Measurements from ENCODE around the gene UBN2. TPM values are rescaled to one million over a fixed set of nuclear protein-coding genes. Genes with fewer than 3 reads are reported as not detected.

Gene UBN2
- total RNA-seq, 2 experiments from 2014 or later, result 7.0 to 7.6 TPM

GRCh38 chr7:139354729-139355128, 123.7 kb downstream of the UBN2 start:
- no peaks in the 10 kb centered on the region for H3K27me3 Mint-ChIP-seq
- intact Hi-C loops (cut with micrococcal nuclease), result loop anchor here (5.0 kb wide), 1 partner anchor 247 kb away; the partner anchor contains the start of gene ZC3HAV1
- DNase-seq, result no peak
- H3K36me3 Mint-ChIP-seq (ENCODE audit: low read depth), result peaks cover 25% of the 10 kb centered on the region
- H3K9me3 Mint-ChIP-seq, result no peaks in the 10 kb centered on the region
- POLR2A ChIA-PET, result interaction anchor here (0.7 to 1.6 kb wide), 4 partner anchors 15 to 204 kb away, joined by 3 to 4 read pairs (median 3); no protein-coding TSS in a partner anchor
- no peak overlapping the region for H3K4me3 Mint-ChIP-seq
- no peak for ATAC-seq
- H3K27ac Mint-ChIP-seq, result no peak overlapping the region
- CTCF ChIA-PET, result interaction anchor here (1.3 kb wide), 1 partner anchor 11 kb away, joined by 3 read pairs; no protein-coding TSS in a partner anchor
- no peak for TF ChIP-seq CTCF (IDR thresholded peaks at IDR 0.05)
- peaks cover 15% of the 10 kb centered on the region for H3K4me1 Mint-ChIP-seq (ENCODE audit: low read depth)

- peaks cover 15% of the 10 kb centered on the region for H3K4me1 Mint-ChIP-seq (ENCODE audit: low read depth)
- intact Hi-C loops (cut with micrococcal nuclease), result loop anchor here (5.0 kb wide), 1 partner anchor 248 kb away; the partner anchor contains the start of gene ZC3HAV1
- no peaks in the 10 kb centered on the region for H3K27me3 Mint-ChIP-seq
- no peaks in the 10 kb centered on the region for H3K9me3 Mint-ChIP-seq
- H3K36me3 Mint-ChIP-seq (ENCODE audit: low read depth), result peaks cover 23% of the 10 kb centered on the region
- H3K27ac Mint-ChIP-seq, result no peak overlapping the region
- TF ChIP-seq CTCF (IDR thresholded peaks at IDR 0.05), result no peak
- POLR2A ChIA-PET, result interaction anchor here (0.8 to 2.2 kb wide), 5 partner anchors 11 to 31 kb away, joined by 3 to 8 read pairs (median 3); no protein-coding TSS in a partner anchor
- H3K4me3 Mint-ChIP-seq, result no peak overlapping the region
- DNase-seq (no peak), ATAC-seq (no peak)
- CTCF ChIA-PET, result interaction anchor here (1.2 kb wide), 1 partner anchor 12 kb away, joined by 3 read pairs; no protein-coding TSS in a partner anchor
Measured at GRCh38 chr7:139355320-139355719, 124.3 kb downstream of the UBN2 start.

Other genes with a start within 250 kb of the UBN2 start
- gene KIAA1549, start 249.8 kb upstream of the UBN2 start, total RNA-seq, result 1 to 10 TPM; 1.3 to 1.5 TPM
- gene ZC3HAV1L, start 195.2 kb upstream of the UBN2 start, total RNA-seq, result 10 to 100 TPM; 19.9 TPM
- 100 to 1,000 TPM; 125 to 128 TPM for gene ZC3HAV1, start 121.5 kb upstream of the UBN2 start, total RNA-seq
- 10 to 100 TPM in 1 of 2 experiments, 1 to 10 TPM in 1; 9.9 to 12.6 TPM for gene FMC1, start 110.1 kb downstream of the UBN2 start, total RNA-seq
- gene LUC7L2, start 128.7 kb downstream of the UBN2 start, total RNA-seq, result 100 to 1,000 TPM; 133 to 140 TPM

Measured in activated CD8-positive, alpha-beta T cell treated with anti-CD3 and anti-CD28 coated beads for 36 hours (primary cell).